Keratinocyte (primary cell): ENCODE measurements around the gene SLC16A9. TPM values are rescaled to one million over a fixed set of nuclear protein-coding genes. Genes with fewer than 3 reads are reported as not detected.

ENCODE experiments used
- DNase-seq: peaks from one replicate; pipeline ENCODE4 v3.0.0-alpha.2; 2011; ENCODE audit warnings: low read depth, missing footprints, low spot score
- FAIRE-seq: peaks from 2 replicates; lab custom pipeline; 2011; peaks lifted over from hg19 to GRCh38; lab: Jason Lieb, UNC
- H2AFZ ChIP-seq: 2 replicates; pipeline ENCODE4 v1.6.0; 2012; ENCODE audit warnings: low read length, control low read depth, inconsistent platforms; ENCODE audit not compliant: control insufficient read depth
- H3K27ac ChIP-seq: 2 replicates; pipeline ENCODE4 v1.5.1; 2011; ENCODE audit warnings: low read length; ENCODE audit not compliant: control insufficient read depth, insufficient read depth
- H3K27me3 ChIP-seq: 3 replicates; pipeline ENCODE4 v1.6.0; 2011; ENCODE audit warnings: low read length; ENCODE audit not compliant: control insufficient read depth, insufficient read depth; ENCODE audit errors: extremely low read depth
- H3K36me3 ChIP-seq, 2 experiments: 2 replicates in 1 of 2; 3 replicates in 1 of 2; pipeline ENCODE4 v1.5.1; 2011; ENCODE audit warnings: low read length in 2 of 2, mild to moderate bottlenecking in 1 of 2; ENCODE audit not compliant: control insufficient read depth in 2 of 2, insufficient read depth in 2 of 2; ENCODE audit errors: extremely low read depth in 1 of 2
- H3K4me1 ChIP-seq: 3 replicates; pipeline ENCODE4 v1.5.1; 2011; ENCODE audit warnings: low read length; ENCODE audit not compliant: control insufficient read depth, insufficient read depth; ENCODE audit errors: extremely low read depth
- H3K4me2 ChIP-seq: 3 replicates; pipeline ENCODE4 v1.6.0; 2011; ENCODE audit warnings: low read depth, low read length; ENCODE audit not compliant: control insufficient read depth, insufficient read depth; ENCODE audit errors: extremely low read depth
- H3K4me3 ChIP-seq, 3 experiments: fragments of 200-600 bp in 1 of 3; sonication (generic) in 1 of 3; 2 replicates in 2 of 3; 3 replicates in 1 of 3; pipeline ENCODE4 v1.5.1; 2011 to 2016; ENCODE audit warnings: low read length in 3 of 3, mild to moderate bottlenecking in 3 of 3, control low read depth in 2 of 3, inconsistent platforms in 1 of 3, low read depth in 1 of 3, mixed read lengths in 1 of 3, mixed run types in 1 of 3, moderate library complexity in 1 of 3; ENCODE audit not compliant: control insufficient read depth in 2 of 3, insufficient read depth in 2 of 3; ENCODE audit errors: extremely low read depth in 1 of 3
- H3K79me2 ChIP-seq: 2 replicates; pipeline ENCODE4 v1.6.0; 2012; ENCODE audit warnings: low read length; ENCODE audit not compliant: control insufficient read depth, insufficient read depth
- H3K9ac ChIP-seq: 3 replicates; pipeline ENCODE4 v1.6.0; 2011; ENCODE audit warnings: low read length; ENCODE audit not compliant: control insufficient read depth, insufficient read depth; ENCODE audit errors: extremely low read depth
- H3K9me1 ChIP-seq: 3 replicates; pipeline ENCODE4 v1.6.0; 2011; ENCODE audit warnings: low read length; ENCODE audit not compliant: control insufficient read depth, insufficient read depth; ENCODE audit errors: extremely low read depth
- H3K9me3 ChIP-seq: 2 replicates; pipeline ENCODE4 v1.5.1; 2012; ENCODE audit warnings: low read depth, low read length; ENCODE audit not compliant: control insufficient read depth
- H4K20me1 ChIP-seq: 3 replicates; pipeline ENCODE4 v1.6.0; 2011; ENCODE audit warnings: low read length; ENCODE audit not compliant: control insufficient read depth, insufficient read depth; ENCODE audit errors: extremely low read depth
- EZH2 ChIP-seq: IDR thresholded peaks from one replicate; pipeline ENCODE4 v1.6.1; 2012; ENCODE audit warnings: inconsistent platforms, mild to moderate bottlenecking, low read length, moderate library complexity
- dilution Hi-C: fragments of 300-500 bp; cut with MboI; formaldehyde crosslinking; loops from one replicate; pipeline ENCODE4 v1.7.0; 2020; ENCODE audit warnings: low sequenced_read_pairs; ENCODE audit not compliant: extremely low pct_ligation_motif_present
- polyA plus RNA-seq, 5 experiments: library from polyadenylated mRNA; depleted of rRNA in 3 of 5; stranded (reverse) in 3 of 5; stranded (forward) in 1 of 5; unstranded in 1 of 5; fragments of >200 nt; gene quantifications; 1 replicate in 1 of 5; 2 replicates in 3 of 5; 3 replicates in 1 of 5; pipeline versions ENCODE4 v1.2.1 to v1.2.3, GENCODE V29; 2011 to 2012; ENCODE audit warnings: missing spikeins in 2 of 5, low read depth in 1 of 5, low replicate concordance in 1 of 5
- TF ChIP-seq, protein P1 (sequence below), 3 experiments: IDR thresholded peaks in 1 of 3; conservative IDR thresholded peaks in 1 of 3; optimal IDR thresholded peaks in 1 of 3; 2 replicates in 2 of 3; 3 replicates in 1 of 3; pipeline versions ENCODE3 to v1.5.1; 2011; ENCODE audit warnings: low read length in 3 of 3, mild to moderate bottlenecking in 3 of 3, moderate library complexity in 2 of 3, control low read depth in 1 of 3, inconsistent platforms in 1 of 3; ENCODE audit not compliant: insufficient read depth in 2 of 3; ENCODE audit errors: extremely low read depth in 1 of 3

SLC16A9 gene
- polyA plus RNA-seq, 1 donor (not counting 4 experiments of a cell fraction or from before 2014, with no cell fraction given) = 4.5 TPM

DNA sequence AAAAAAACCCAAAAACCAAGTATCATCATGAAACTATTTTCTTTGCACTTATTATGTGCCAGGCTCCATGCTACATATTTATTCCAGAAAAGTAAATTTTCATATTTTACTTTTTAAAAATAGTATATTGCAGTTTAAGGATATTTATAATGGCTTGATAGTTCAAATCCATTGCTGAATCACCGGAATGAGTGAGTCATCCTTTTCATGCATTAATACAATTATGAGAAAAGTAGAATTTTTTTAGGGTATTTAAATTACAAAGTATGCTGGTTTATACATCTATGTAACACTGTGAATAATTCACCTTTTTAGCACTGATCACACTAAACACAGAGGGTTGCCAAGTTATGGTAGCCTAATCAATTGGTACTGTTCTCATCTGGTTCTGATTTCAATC, 54.3 kb downstream of the SLC16A9 start:
- H3K4me3 ChIP-seq = no peak overlapping the region
- no peaks in the 10 kb centered on the region for H3K36me3 ChIP-seq
- no peak for FAIRE-seq
- no peak overlapping the region for H3K27ac ChIP-seq
- dilution Hi-C loops = no loop called here
- H4K20me1 ChIP-seq = no peaks in the 10 kb centered on the region
- no peak for TF ChIP-seq EZH2
- TF ChIP-seq, protein P1, sequence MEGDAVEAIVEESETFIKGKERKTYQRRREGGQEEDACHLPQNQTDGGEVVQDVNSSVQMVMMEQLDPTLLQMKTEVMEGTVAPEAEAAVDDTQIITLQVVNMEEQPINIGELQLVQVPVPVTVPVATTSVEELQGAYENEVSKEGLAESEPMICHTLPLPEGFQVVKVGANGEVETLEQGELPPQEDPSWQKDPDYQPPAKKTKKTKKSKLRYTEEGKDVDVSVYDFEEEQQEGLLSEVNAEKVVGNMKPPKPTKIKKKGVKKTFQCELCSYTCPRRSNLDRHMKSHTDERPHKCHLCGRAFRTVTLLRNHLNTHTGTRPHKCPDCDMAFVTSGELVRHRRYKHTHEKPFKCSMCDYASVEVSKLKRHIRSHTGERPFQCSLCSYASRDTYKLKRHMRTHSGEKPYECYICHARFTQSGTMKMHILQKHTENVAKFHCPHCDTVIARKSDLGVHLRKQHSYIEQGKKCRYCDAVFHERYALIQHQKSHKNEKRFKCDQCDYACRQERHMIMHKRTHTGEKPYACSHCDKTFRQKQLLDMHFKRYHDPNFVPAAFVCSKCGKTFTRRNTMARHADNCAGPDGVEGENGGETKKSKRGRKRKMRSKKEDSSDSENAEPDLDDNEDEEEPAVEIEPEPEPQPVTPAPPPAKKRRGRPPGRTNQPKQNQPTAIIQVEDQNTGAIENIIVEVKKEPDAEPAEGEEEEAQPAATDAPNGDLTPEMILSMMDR (optimal IDR thresholded peaks at IDR 0.05 in 1 of 3, IDR thresholded peaks at IDR 0.05 in 1 of 3, conservative IDR thresholded peaks at IDR 0.05 in 1 of 3; ENCODE audit: extremely low read depth in 1 of 3, insufficient read depth in 2 of 3, low read length in 3 of 3) = no peak
- peaks cover 2% of the 10 kb centered on the region for H3K4me1 ChIP-seq
- DNase-seq = no peak
- H3K79me2 ChIP-seq = no peaks in the 10 kb centered on the region
- no peak overlapping the region for H2AFZ ChIP-seq
- H3K27me3 ChIP-seq = no peaks in the 10 kb centered on the region
- H3K9me3 ChIP-seq = no peaks in the 10 kb centered on the region
- no peak overlapping the region for H3K4me2 ChIP-seq
- H3K9me1 ChIP-seq = no peaks in the 10 kb centered on the region
- no peak overlapping the region for H3K9ac ChIP-seq

DNA sequence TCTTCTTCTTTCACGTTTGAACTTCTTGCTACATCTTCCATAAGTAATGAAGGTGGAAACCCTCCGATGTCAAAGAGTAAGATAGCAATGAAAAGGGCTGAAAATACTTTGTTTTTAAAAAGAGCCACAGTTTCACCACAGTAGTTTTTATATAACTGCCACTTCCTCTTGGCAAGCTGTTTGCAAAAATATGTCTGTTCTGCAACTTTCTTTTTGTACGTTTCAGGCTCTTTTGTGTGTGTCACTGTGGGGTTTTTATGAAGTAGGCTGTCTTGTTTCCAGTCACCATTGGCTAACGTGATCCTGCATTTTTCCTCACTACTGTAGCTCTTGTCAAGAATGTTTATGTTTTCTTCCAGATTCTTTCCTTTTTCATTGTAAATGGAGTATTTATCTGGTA, 55.6 kb downstream of the SLC16A9 start:
- Histone ChIP-seq H3K79me2 (no peaks in the 10 kb centered on the region), H3K9me3 (no peaks in the 10 kb centered on the region), H3K27me3 (no peaks in the 10 kb centered on the region), H3K4me3 (no peak overlapping the region), H3K4me1 (peaks cover 4% of the 10 kb centered on the region), H3K9ac (no peak overlapping the region), H3K36me3 (no peaks in the 10 kb centered on the region), H3K9me1 (no peaks in the 10 kb centered on the region), H3K4me2 (no peak overlapping the region), H3K27ac (no peak overlapping the region), H2AFZ (no peak overlapping the region), H4K20me1 (no peaks in the 10 kb centered on the region)
- no peak for FAIRE-seq
- DNase-seq = no peak
- TF ChIP-seq EZH2 = no peak
- TF ChIP-seq, protein P1 (optimal IDR thresholded peaks at IDR 0.05 in 1 of 3, IDR thresholded peaks at IDR 0.05 in 1 of 3, conservative IDR thresholded peaks at IDR 0.05 in 1 of 3; ENCODE audit: extremely low read depth in 1 of 3, insufficient read depth in 2 of 3, low read length in 3 of 3) = no peak
- dilution Hi-C loops = no loop called here
